Tibial artery (tissue), 4 donors: ENCODE measurements around the gene SELP.

ENCODE experiments used
- DNase-seq, 2 donors: peaks; one replicate each; pipeline ENCODE4 v3.0.0-alpha.2; 2019
- H3K27ac ChIP-seq, 2 donors: fragments of 200-600 bp; sonication (generic) in 1 of 2; 1 replicate in 1 of 2; 2 replicates in 1 of 2; pipeline ENCODE4 v1.5.1; 2018 to 2019; ENCODE audit warnings: mild to moderate bottlenecking in 1 of 2
- H3K27me3 ChIP-seq, 2 donors: fragments of 200-600 bp; sonication (generic) in 1 of 2; one replicate each; pipeline versions ENCODE4 v1.5.1 to v1.6.0; 2016 to 2019
- H3K36me3 ChIP-seq, 3 donors: fragments of 200-600 bp; sonication (generic) in 2 of 3; one replicate each; pipeline ENCODE4 v1.5.1; 2016 to 2019; ENCODE audit warnings: mild to moderate bottlenecking in 2 of 3
- H3K4me1 ChIP-seq, 4 donors: fragments of 200-600 bp; sonication (generic) in 2 of 4; 1 replicate in 3 of 4; 2 replicates in 1 of 4; pipeline ENCODE4 v1.5.1; 2016 to 2019
- H3K4me3 ChIP-seq, 2 donors: fragments of 200-600 bp; sonication (generic) in 1 of 2; 1 replicate in 1 of 2; 2 replicates in 1 of 2; pipeline ENCODE4 v1.5.1; 2018 to 2019; ENCODE audit warnings: mild to moderate bottlenecking in 2 of 2
- H3K9me3 ChIP-seq, 3 donors: fragments of 200-600 bp; sonication (generic) in 1 of 3; one replicate each; pipeline ENCODE4 v1.5.1; 2016 to 2019
- CTCF ChIP-seq, 2 experiments: fragments of 200-600 bp in 1 of 2; fragments of 450-650 bp in 1 of 2; IDR thresholded peaks; one replicate each; pipeline ENCODE4 v1.5.1; 2017 to 2019; ENCODE audit warnings: antibody characterized with exemption in 2 of 2, mild to moderate bottlenecking in 1 of 2, moderate library complexity in 1 of 2
- intact Hi-C: fragments of 100-400 bp; cut with DNase I; formaldehyde crosslinking; loops from one replicate; pipeline ENCODE4 v1.15.0; 2023; ENCODE audit warnings: low total_unique reads

Gene SELP

GRCh38 chr1:169594391-169594790 is 35.5 kb downstream of the SELP start:
- Histone ChIP-seq H3K36me3 (no peaks in the 10 kb centered on the region), H3K9me3 (no peaks in the 10 kb centered on the region), H3K27me3 (peaks cover 0 to 4% of the 10 kb centered on the region in 2 donors), H3K4me1 (no peaks in the 10 kb centered on the region), H3K27ac (no peak overlapping the region), H3K4me3 (no peak overlapping the region)
- intact Hi-C loops, result no loop called here
- no peak for TF ChIP-seq CTCF (IDR thresholded peaks at IDR 0.05)
- no peak for DNase-seq

GRCh38 chr1:169590932-169591331 is 39.0 kb downstream of the SELP start:
- Histone ChIP-seq H3K4me1 (peaks cover 0 to 5% (median 4%) of the 10 kb centered on the region in 4 donors), H3K4me3 (no peak overlapping the region), H3K27ac (no peak overlapping the region), H3K27me3 (peaks cover 0 to 8% of the 10 kb centered on the region in 2 donors), H3K9me3 (no peaks in the 10 kb centered on the region), H3K36me3 (no peaks in the 10 kb centered on the region)
- TF ChIP-seq CTCF (IDR thresholded peaks at IDR 0.05), result no peak
- intact Hi-C loops, result no loop called here
- DNase-seq, result no peak

GRCh38 chr1:169588785-169589485 is 41.0 kb downstream of the SELP start:
- Histone ChIP-seq H3K36me3 (no peaks in the 10 kb centered on the region), H3K9me3 (no peaks in the 10 kb centered on the region), H3K4me3 (no peak overlapping the region), H3K27ac (no peak overlapping the region), H3K4me1 (peaks cover 0 to 6% (median 4%) of the 10 kb centered on the region in 4 donors), H3K27me3 (peaks cover 0 to 15% of the 10 kb centered on the region in 2 donors)
- DNase-seq, result no peak
- no peak for TF ChIP-seq CTCF (IDR thresholded peaks at IDR 0.05)
- intact Hi-C loops, result no loop called here

- intact Hi-C loops, result no loop called here
- no peak for TF ChIP-seq CTCF (IDR thresholded peaks at IDR 0.05)
- H3K27me3 ChIP-seq, result peaks cover 0 to 17% of the 10 kb centered on the region in 2 donors
Measured at GRCh38 chr1:169588112-169588511, 41.8 kb downstream of the SELP start.

GRCh38 chr1:169586395-169587255 is 43.3 kb downstream of the SELP start, which contains the start of gene F5:
Gene F5 (minus strand): TSS chr1:169586481. CDS start chr1:169586386, 95 bp downstream.
- no peaks in the 10 kb centered on the region for H3K9me3 ChIP-seq
- intact Hi-C loops, result no loop called here
- H3K4me1 ChIP-seq, result peaks cover 0 to 6% (median 4%) of the 10 kb centered on the region in 4 donors
- peaks cover 0 to 17% of the 10 kb centered on the region in 2 donors for H3K27me3 ChIP-seq
- H3K4me3 ChIP-seq, result no peak within 1 kb of the TSS
- no peaks in the 10 kb centered on the region for H3K36me3 ChIP-seq
- peak; percentile 19 to 24 for TF ChIP-seq CTCF (IDR thresholded peaks at IDR 0.05)
- DNase-seq, result peak; percentile 61 to 70
- H3K27ac ChIP-seq, result no peak within 1 kb of the TSS

More at GRCh38 chr1:169588112-169588511, 41.8 kb downstream of the SELP start:
- Histone ChIP-seq H3K4me3 (no peak overlapping the region), H3K36me3 (no peaks in the 10 kb centered on the region), H3K4me1 (peaks cover 0 to 6% (median 4%) of the 10 kb centered on the region in 4 donors), H3K27ac (no peak overlapping the region), H3K9me3 (no peaks in the 10 kb centered on the region)
- no peak for DNase-seq
